HG02885 (cell line): ENCODE results near the gene FCHSD1.

ENCODE experiments used
- ATAC-seq: cut with Tn5 transposase; IDR thresholded peaks from one replicate; pipeline ENCODE4 v1.9.1; 2021; ENCODE audit warnings: mild to moderate bottlenecking; ENCODE audit not compliant: unreplicated experiment, poor library complexity

Gene FCHSD1

DNA sequence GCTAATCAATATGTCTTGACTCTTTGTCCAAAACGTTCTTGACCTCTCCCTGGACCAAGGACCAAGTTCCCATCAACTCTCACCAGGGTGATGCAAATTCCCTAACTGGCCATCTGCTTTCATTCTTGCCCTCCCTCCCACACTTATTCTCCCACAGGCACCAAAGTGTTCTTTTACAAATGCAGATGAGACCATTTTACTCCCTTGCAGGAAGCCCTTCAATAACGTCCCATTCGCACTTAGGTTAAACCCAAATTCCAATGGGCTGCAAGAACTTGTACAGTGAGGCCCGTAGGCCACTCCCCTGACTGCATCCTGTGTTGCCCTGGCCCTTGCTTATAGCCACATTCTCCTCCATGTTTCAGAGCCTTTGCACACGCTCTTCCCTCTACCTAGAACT lies 23.5 kb upstream of the FCHSD1 start:
- no peak for ATAC-seq

DNA sequence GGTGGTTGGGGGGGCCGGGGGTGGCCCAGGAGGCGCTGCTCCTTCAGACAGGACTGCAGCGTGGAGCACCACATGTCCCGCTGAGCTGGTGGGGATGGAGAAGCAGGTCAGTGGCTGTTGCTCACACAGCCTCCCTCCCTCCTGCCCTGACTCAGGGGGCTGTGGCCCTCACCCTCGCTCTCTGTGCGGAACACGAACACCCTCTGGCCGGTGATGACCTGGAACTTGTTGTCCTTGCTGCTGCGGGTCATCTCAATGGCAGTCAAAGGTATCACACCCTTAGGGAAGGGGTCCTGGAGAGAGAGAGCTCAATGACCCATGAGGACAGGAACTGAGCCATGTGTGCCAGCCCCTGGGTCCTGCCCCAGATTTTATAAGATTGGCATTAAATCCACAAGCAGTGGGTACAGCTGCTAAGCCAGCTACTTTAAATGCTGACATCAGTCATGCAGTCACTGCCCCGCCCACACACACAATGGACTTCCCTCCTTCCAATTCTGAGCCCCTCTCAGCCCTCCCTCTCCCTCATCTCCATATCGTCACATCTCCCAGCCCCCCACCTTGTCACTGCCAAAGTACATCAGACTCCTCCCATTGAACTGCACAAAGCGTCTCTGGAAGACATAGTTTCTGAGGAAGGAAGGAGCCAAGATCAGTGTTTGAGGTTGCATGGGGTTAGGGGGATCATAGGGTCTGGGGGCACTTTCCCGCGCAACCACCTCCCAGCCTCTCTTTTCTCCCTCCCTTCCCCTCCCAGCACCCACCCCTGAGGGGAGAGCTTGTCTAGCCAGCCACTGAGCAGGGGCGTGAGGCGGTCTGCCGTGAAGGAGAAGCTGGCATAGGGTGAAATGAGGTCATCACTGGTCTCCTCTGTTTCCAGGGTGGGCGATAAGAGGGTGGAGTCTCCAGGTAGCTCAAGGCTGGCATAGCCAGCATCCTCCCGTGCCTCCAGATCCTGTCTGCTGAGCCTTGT lies 21.9 kb upstream of the FCHSD1 start:
- no peak for ATAC-seq

DNA sequence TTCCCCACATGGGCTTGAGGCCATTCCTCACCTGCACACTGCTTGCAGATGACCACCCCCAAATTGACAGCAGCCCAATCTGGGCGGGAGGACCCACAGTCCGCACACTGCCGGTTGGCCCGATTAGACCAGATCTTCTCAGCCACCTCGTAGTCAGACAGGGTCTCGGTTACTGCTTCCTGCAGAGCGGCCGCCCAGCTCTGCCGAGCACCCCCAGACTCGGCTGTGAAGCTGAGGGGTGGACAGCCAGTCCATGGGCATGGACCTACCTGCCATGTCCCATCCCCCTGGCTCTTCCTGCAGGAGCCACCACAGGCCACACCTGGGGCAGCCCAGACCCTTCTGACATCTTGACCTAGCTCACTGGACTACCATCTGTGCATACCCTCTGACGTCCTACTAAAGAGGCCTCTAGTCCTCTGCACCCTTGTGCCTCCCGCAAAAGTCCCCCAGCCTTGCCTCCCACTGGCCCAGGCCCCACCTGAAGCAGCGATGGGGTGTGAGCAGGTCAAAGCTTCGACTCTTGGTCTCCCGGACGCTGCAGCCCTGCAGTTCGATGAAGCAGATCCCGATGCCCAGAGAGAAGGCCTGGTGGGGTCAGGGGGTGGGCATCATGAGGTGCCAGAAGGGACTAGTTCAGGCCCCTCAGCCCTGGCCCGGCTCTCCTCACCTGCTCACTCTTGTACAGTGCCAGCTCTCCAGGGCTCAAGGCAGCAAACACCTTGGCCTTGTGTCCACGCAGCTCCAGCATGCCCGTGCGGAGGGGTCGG lies 21.0 kb upstream of the FCHSD1 start:
- ATAC-seq: no peak

DNA sequence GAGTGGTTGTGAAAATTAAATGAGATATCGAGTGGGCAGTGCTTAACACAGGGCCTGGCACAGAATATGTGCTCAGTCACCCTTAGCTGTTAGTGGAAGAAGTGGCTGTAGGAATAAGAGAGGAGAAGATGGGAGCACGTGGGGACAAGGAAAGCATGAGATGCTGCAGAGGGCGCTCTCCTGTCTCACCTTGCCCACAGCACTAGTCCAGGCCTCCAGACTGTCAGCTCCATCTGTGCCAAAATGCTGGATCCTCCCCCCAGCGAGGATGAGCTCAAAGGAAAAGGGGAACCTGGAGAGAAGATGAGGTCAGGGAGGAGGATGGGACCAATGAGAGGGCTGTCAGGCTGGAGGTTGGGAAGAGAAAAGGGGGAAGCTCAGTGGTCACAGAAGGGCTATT lies 18.3 kb upstream of the FCHSD1 start:
- no peak for ATAC-seq

DNA sequence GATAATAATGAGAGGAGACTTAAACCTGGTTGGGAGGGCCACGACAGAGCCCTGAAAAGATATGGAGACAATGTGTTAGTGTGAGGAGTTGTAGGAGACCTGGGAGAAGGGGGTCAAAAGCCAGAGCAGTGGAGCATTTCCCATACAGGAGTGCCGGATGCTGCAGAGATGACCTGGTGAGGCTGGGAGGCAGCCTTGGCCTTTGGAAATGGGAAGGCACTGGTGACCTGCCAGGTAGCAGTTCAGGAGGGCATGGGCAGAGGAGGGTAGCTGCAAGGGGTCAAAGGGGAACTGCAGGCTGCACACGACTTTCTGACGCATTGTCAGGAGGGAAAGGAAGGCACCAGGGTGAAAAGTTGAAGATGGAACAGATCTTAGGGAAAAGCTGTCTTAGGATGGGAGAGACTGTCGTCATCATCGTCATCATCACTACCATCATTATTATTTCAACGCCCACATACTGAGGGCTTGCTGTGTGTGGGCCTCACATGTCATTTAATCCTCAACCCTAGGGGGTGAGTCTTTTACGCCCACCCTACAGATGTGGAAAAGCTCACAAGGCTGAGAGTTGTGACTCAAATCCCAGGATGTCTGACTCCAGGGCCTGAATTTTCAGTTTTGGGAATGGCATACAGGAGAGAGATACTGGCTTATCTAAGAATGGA lies 17.5 kb upstream of the FCHSD1 start:
- no peak for ATAC-seq

DNA sequence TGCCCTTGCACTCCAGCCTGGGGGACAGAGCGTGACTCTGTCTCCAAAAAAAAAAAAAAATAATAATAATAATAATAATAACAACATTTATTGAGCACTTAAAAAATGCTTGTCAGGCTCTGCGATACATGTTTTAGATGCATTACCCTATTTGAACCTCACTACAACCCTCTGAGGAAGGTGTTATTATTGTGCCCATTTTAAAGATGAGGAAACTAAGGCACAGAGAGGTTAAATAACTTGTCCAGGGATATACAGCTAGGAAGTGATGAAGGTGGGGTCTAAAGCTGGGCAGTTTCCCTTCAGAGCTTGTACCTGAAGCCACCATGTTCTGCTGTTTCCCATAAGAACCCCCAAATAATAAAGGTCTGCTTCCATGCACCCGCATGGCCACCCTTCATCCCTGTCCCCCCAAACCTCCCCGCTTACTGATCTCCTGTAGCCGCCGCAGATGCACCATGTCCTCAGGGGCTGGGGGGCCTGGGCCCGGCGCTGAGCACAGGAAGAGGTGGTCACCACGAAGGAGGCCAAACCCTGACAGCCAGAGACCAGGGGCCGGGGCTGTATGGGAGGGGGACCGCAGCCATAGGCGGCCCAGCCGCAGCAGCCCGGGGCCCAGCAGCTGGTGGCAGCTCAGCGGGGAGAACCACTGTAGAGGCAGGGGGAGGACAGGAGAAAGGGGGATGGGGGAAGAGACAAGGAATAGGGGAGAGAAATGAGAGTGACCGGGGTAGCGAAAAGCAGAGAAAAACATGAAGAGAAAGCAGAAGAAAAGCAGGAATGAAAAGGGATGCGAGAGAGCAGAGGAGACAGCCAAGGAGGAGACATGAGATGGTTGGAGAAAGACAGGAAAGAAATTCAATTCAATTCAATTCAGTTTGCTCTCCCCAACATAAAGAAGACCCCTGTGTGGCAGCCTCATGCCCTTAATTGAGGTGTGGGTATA lies 15.1 kb upstream of the FCHSD1 start:
- no peak for ATAC-seq

DNA sequence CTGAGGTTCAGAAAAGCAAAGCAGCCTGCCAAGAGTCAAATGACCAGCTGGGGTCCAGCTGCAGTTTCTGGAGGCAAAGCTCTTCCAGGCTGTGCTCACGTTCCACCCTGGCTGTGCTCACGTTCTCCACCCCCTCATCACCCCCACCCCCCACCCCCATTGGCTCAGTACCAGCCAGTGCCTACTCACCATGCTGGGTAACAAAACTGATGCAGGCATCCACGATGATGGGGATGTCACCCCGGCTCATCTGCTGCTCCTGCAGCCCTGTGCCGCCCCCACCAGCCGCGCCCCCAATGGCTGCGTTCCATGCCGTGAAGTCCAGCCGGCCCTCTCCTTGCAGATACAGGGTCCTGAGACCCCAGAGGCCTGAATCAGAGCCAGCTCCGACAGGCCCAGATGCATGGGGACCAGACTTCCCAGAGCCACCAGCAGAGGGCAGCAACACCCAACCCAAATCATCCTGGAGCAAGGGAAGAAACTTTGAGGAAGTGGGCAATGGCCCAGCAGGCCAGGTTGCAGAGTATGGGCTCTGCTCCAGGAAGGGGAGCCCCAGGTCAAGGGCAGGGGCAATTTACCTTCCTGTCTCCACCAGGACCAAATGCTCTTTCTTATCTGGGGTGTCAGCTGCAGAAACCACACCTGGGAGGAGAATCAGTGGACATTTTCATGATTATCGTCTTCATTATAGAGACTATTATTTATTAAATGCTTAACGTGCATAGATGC lies 13.7 kb upstream of the FCHSD1 start:
- peak; percentile 98 for ATAC-seq

DNA sequence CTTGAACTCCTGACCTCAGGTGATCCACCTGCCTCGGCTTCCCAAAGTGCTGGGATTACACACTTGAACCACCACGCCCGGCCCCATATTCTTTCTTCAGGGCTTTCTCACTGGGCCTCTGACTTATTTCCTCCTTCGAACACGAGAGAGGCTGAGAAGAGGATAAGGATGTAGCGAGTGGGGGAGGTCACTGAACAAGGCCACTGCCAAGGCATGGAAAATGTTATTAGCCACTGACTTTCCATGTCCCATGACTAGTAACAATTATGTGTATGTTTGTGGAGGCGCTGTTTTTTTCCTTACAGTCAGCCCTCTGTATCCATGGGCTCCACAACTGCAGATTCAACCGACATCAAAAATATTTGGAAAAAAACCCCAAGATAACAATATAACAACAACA lies 12.3 kb upstream of the FCHSD1 start:
- no peak for ATAC-seq

DNA sequence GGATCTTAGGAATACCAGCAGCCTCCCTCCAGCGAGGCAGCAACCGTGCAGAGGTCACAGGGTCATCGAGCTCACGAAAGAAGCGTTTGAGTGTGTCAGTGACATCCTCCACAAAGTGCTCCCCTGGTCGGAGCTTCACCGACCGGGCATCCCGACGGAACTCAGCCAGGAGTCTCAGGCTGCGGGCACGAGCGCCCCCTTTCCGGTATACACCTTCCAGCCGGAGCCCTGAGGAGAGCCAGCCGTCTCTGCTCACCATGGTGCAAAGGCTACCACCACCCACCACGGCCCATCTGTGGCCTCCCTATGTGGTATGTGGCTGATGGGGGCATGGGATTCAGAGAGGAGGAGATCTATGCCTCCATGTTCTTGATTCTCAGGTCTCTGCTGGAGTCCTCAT lies 10.8 kb upstream of the FCHSD1 start:
- ATAC-seq: no peak

DNA sequence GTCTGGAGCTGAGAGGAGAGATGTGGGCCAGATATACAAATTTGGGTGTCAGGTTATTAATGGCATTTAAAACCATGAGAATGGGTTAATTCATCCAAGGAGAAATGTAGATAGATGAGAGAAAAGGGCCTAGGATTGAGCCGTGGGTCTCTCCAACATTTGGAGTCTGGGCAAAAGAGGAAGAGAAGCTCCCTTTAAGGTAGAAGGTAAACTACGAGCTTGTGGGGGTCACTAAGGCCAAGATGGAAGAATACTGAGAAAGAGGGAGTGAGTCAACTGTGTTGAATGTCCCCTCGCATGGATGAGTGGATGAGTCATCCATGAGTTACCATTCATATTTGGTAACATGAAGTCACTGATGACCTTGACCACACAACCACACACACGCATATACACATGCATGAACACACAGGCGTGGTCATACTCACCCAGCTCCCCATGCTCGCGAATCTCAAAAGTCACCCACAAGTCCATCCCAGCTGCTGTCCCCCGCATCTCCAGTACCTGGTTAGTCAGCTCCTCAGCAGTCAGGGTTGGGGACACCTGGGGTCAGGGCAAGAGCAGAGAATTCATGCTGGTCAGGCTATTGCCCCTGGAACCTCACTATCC lies 6.8 kb upstream of the FCHSD1 start:
- peak; percentile 85 for ATAC-seq

DNA sequence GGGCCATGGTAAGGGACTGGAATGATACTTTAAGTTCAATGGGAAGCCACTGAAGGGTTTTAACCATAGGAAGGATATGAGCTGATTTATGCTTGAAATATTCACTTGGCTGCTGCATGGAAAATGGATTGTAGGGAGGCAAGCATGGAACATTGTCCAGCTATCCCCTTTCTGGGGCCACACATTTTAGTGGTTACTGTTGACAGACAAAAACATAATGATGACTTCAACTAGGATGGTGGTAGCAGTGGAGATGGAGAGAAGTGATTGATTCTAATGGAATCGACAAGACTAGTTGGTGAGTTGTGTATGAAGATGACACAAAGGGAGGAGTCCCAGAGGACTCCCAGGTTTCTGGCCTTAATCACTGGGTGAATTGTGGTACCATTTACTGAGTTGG lies 6.2 kb upstream of the FCHSD1 start:
- no peak for ATAC-seq

DNA sequence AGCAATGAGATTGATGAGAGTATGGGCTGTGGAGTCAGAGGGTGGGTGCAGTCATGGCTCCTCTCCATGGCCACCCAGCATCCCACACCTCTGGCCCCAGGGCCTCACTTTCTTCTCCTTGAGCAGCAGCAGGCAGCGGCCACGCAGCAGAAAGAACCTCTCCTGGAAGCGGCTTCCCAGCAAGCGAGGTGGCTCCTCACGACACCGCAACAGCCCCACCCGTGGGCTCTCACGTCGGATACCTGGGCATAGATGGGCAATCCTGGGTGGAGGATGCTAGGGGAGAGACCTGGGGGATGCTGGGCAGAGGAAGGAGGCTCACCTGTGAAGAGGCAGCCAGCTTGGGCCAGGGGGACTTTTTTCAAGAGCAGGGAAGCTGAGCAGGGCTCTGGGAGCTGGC lies 5.2 kb upstream of the FCHSD1 start:
- no peak for ATAC-seq

DNA sequence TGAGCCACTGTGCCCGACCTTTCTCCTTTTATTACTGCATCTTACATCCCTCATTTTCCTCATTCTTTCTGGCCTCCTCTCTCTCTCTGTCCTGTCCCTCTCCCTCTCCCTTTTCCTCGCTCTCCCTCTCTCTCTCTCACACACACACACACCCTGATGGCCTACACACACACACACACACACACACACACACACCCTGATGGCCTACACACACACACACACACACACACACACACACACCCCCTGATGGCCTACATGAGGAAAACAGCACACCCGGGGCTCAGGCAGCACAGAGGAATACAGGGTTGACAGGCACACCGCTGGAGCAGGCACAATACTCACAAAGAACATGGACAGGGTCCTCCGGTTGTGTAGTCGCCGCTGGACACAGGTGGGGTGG lies 3.8 kb upstream of the FCHSD1 start:
- no peak for ATAC-seq

DNA sequence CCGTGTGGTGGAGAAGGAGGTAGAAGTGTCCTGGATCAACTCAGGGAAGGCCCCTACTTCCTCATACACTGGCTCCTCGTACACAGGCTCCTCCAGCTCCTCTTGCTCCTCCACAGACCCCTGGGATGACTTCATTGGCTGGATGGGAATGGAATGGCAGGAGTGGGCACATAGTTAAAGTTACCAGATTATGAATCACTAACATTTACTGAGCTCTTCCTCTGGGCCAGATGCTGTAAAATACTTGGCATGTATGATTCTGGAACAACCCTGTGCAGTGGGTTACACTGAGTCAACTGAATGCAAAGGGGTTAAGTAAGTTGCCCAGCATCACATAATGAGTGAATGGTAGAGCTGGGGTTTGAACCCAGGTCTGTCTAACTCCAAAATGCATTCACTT lies 3.1 kb upstream of the FCHSD1 start:
- ATAC-seq: no peak

DNA sequence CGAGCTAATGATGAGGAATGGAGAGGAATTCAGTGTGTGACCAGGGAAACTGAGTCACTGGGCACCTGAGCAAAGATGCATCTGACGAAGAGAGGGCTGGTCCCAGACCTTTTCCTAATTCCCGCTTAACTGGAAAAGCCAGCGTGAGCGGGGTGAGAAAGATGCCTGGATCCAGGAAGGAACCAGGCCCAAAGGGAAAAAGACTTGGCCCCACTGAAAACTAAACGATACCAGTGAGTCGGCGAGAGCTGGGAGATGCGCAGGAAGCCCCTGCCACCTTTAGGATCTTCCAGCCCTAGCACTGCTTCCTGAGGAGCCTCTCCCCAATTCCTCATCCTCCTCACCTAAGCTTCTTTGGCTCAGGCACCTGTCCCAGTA lies 499 bp upstream of the FCHSD1 start:
- no peak for ATAC-seq

DNA sequence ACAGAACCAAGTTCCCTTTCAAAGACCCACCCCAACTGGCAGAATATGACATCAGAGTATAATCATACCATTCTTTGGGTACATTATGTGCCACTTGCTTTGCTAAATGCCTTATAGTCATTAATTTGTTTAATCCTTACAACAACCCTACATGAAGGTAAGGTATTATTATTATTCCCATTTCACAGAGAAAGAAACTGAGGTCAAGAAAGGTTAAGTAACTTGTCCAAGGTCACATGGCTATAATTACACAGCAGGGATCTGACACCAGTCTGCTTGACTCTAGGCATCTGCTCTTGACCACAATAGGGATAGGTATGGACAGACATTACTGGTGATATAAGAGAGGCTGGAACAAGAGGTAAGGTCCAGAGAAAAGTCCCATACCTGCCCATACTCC lies 1.2 kb downstream of the FCHSD1 start:
- no peak for ATAC-seq

DNA sequence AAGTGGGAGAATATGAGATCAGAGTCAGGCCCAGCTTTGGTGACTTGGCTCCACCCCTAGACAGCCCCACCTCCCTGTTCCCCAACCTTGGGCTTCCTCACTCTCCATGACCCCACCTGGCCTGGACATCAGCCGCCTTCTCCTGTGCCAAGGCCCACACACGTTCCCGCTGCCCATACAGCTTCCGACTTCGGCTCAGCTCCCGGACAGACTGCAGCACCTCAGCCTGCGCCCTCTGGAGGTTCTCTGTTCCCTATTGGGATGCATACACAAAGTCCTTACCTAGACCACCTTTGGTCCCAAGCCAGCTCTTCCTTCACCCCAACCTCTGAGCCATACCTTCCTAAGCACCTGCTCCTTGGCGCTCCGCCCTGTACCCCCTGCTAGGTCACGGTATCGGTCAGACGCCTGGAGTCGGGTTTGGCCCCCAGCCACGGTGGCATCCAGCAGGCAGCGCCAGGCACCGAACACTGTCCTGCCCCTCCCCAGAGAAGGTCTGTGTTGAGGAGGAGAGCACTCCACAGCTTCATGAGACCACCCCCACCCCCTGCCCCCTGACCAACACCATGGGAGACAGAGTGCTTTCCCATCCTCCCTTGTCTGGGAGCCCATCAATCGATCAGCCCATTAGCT lies 2.0 kb downstream of the FCHSD1 start:
- no peak for ATAC-seq

DNA sequence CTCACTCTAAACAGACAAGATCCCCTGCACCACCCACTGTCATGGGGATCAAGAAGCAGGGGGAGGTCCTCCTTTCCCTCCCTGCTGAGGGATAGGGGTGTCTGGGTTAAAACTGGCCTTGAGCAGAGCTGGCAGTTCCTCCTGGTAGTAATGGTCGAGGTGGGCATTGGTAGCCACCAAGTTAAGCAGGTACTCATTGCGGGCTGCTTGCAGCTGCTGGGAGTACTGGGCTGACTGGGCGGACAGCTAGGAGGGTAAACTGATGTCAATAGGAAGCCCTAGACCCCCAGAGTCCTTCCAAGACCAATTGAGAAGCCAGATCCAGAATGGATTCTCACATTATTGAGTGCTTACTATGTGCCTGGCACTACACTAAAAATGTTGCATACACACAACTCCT lies 3.4 kb downstream of the FCHSD1 start:
- ATAC-seq: no peak
